T-helper 2 cell treated with Interferon-gamma antibody and Interleukin-4, amounts not matched to agents 100 ng/mL and 5 ng/mL, for 36 hours (primary cell): ENCODE data around the gene WDR45B. TPM values are rescaled to one million over a fixed set of nuclear protein-coding genes. Genes with fewer than 3 reads are reported as not detected.

Source experiments
- intact Hi-C: fragments of 100-400 bp; cut with micrococcal nuclease; formaldehyde crosslinking; loops from one replicate; pipeline ENCODE4 v1.15.1; 2023
- total RNA-seq: library from RNA; stranded (reverse); gene quantifications from 2 replicates; pipeline ENCODE4 v1.2.3, GENCODE V29; 2022

The WDR45B gene
- total RNA-seq, 1 donor from 2014 or later: 34.0 TPM

GRCh38 chr17:82633343-82633742 lies 14.9 kb downstream of the WDR45B start:
- intact Hi-C loops: no loop called here

- intact Hi-C loops: no loop called here
Measured at GRCh38 chr17:82632451-82632850, 15.8 kb downstream of the WDR45B start.

DNA sequence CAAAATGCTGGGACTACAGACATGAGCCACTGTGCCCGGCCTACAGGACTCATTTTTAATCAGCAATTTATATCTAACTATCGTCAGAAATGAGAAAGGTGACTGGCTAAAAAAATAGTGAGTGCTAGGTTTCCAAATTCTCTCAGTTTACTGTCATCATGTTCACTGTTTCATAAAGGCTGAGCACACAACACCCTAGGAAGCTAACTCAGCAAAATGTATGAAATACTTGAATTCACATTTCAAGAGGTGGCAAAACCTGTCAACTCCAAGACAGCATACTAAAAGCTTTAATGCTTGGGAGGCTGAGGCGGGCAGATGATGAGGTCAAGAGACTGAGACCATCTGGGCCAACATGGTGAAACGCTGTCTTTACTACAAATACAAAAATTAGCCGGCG lies 16.7 kb downstream of the WDR45B start:
- intact Hi-C loops: no loop called here

DNA sequence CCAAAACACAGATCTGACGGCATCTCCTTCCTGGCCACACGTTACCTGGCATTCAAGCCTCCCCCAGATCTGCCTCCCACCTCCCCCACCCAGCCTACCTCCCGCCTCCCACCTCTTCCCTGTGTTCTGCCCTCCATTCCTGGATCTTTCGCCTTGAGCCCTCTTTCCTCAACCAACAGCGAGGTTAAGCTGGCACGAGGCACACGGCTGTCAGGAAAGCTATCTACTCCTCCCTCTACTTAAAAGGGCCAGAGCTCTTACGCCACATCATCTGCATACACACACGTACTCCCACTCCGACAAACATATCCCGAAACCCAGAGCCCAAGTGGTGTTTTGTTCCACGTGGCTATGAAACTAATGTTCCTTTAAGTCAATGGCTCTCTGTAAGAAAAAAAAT lies 18.0 kb downstream of the WDR45B start:
- intact Hi-C loops: no loop called here

GRCh38 chr17:82629748-82630147 lies 18.5 kb downstream of the WDR45B start:
- intact Hi-C loops: no loop called here

- intact Hi-C loops: no loop called here
Measured at GRCh38 chr17:82627405-82627804, 20.8 kb downstream of the WDR45B start.

DNA sequence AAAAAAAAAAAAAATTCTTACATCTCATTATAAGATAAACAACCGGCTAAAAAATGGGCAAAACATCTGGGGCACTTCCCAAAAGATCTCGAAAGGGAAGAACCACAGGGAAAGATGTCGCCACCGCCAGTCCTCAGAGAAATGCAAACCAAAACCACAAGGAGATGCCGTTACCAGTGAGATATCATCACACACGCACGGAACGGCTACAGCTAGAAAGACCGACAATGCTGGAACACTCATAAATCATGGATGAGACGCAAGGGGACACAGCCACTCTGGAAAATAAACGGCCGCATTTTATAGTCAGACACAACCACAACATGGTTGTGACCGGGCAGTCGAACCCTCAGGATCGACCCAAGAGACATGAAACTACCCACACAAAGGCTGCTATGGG lies 24.5 kb downstream of the WDR45B start:
- intact Hi-C loops: no loop called here

- intact Hi-C loops: no loop called here
Measured at GRCh38 chr17:82619641-82620040, 28.6 kb downstream of the WDR45B start.

- intact Hi-C loops: no loop called here
Measured at GRCh38 chr17:82619211-82619610, 29.0 kb downstream of the WDR45B start.

DNA sequence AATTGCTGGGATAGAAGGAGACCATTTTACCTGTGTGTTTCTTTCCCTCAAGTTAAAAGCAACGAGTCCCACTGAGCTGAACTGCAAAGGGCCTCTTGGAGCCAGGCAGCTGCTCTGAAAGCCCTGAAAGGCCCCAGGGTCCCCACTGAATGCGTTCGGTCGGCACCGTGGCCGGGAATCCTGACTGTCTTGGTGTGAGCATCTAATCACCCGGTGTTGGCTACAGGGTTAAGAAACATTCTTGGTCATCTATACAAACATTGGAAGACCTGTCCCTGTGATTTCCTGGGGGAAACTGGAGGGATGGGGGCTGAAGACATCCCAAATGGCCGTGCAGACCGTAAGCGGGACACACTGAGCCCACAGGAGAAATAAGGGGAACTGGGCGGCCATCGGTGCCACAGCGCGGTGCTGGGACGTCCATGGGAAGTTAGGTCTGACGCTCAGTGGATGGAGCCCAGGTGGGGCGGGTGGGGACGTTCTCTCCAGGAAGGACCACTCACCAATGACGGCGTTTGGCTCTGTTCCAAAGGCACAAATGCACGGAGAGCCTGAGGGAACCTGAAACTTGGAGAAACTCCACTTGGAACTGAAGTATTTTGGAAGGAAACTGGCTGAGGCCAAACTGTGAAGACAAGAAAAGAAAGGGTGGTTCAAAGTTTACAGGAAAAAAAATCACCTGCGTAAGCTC lies 32.1 kb downstream of the WDR45B start:
- intact Hi-C loops: no loop called here

DNA sequence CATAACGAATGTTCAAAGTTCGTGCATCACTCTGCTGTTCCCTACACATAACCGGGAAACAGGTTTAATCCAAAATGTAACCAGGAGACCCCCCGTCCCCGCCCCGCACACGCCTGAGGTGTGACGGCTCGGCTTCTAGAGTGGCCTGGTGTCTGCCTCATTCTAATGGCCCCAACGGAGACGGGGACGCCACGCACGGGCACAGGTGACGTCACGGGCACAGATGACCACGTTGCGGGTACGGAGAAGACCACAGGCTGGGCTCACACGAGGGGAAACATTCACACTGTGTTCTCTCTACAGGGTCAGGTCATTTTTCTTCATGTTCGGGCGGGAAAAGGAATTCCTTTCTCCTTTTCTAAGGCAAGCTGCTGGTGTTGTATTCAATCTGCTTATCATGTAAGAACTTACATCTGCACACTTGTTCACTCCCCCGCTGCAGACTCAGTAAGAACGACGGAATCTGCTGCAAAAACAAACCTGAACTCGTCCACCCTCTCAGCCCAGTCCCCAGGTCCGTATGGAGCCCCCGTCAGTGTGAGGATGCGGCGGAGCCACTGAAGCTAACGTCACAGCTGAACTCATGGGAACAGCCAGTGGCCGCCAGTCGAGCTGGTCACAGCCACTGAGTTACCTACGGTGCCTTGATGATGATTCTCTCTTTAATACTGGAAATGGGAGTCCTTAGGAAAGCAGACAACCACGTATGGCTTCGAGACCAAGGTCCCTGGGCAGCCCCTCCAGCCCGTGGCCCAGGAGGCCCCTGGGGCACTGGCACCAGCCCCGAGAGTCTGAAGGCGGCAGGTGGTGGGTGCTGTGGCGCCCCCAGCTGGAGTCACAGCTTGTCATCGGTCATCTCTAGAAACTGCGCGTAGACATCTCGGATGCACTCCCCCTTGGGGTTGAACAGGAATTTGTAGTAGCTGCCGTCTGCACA lies 32.9 kb downstream of the WDR45B start:
- intact Hi-C loops: no loop called here

DNA sequence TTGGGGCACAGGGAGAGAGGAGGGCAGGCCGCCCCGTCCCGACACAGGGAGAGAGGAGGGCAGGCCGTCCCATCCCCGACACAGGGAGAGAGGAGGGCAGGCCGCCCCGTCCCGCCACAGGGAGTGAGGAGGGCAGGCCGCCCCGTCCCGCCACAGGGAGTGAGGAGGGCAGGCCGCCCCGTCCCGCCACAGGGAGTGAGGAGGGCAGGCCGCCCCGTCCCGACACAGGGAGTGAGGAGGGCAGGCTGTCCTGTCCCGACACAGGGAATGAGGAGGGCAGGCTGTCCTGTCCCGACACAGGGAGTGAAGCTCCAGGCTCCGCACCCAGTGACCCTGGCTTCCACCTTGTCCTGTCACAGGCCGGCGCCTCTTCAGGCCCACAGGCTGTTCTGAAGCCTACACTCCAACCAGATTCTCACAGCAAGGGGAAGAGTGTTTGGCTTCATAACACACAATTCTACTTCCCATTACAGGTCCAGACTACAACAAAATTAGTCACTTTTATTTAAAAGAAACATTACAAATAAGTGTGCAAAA lies 34.1 kb downstream of the WDR45B start:
- intact Hi-C loops: no loop called here

- intact Hi-C loops: no loop called here
Measured at GRCh38 chr17:82613283-82614094, 34.8 kb downstream of the WDR45B start.

- intact Hi-C loops: no loop called here
Measured at GRCh38 chr17:82611140-82612058, 36.8 kb downstream of the WDR45B start.

- intact Hi-C loops: no loop called here
Measured at GRCh38 chr17:82609655-82610054, 38.6 kb downstream of the WDR45B start.

DNA sequence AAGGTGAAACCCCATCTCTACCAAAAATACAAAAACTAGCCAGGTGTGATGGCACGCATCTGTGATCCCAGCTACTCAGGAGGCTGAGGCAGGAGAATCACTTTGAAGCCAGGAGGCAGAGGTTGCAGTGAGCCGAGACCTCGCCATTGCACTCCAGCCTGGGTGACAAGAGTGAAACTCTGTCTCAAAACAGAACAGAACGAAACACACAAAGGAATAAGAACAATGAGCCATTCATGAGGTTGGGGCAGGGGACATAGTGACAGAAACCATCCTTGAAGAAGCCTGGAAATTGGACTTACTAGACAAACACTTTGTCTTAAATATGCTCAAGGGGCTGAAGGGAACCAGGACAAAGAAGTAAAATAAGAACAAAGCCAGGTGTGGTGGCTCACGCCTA lies 39.4 kb downstream of the WDR45B start:
- intact Hi-C loops: no loop called here

GRCh38 chr17:82605939-82606600 lies 42.2 kb downstream of the WDR45B start:
- intact Hi-C loops: no loop called here

DNA sequence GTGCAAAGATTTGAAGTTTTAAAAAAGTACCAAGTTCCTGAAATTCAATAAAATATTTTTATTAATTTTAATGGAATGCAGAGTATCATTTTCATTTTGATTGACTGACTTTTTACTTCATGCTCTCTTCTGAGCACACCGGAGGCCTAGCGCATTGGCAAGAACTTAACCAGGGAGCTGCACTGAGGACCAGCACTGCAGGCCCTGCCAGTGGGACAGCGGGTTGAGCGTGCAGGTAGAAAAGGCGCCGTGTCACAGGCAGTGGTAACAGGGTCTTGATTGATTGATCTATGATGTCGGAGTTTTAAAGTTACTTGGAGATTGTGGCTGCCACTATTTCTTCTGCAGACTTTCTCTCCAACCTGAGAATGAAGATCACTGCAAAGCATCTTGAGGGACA lies 43.7 kb downstream of the WDR45B start:
- intact Hi-C loops: no loop called here

GRCh38 chr17:82603981-82604448 lies 44.2 kb downstream of the WDR45B start:
- intact Hi-C loops: no loop called here
